Activated naive CD8-positive, alpha-beta T cell (primary cell): ENCODE data around the gene STXBP5L.
"Not testable (repeated sequence)": the region's sequence is repeated elsewhere in the genome, so short reads cannot be mapped to it uniquely, and the experiment has no call there.

ENCODE experiments used
- H3K27ac Mint-ChIP-seq: one replicate; pipeline ENCODE4 v1.8.0; 2021; ENCODE audit warnings: mixed read lengths
- H3K27me3 Mint-ChIP-seq: one replicate; pipeline ENCODE4 v1.8.0; 2021; ENCODE audit warnings: mixed read lengths
- H3K36me3 Mint-ChIP-seq: one replicate; pipeline ENCODE4 v1.8.0; 2021; ENCODE audit warnings: mixed read lengths
- H3K4me1 Mint-ChIP-seq: one replicate; pipeline ENCODE4 v1.8.0; 2021; ENCODE audit warnings: low read depth, mixed read lengths
- H3K4me3 Mint-ChIP-seq: one replicate; pipeline ENCODE4 v1.8.0; 2021; ENCODE audit warnings: mild to moderate bottlenecking, mixed read lengths
- H3K9me3 Mint-ChIP-seq: one replicate; pipeline ENCODE4 v1.8.0; 2021; ENCODE audit warnings: low read depth, mixed read lengths

The STXBP5L gene

DNA sequence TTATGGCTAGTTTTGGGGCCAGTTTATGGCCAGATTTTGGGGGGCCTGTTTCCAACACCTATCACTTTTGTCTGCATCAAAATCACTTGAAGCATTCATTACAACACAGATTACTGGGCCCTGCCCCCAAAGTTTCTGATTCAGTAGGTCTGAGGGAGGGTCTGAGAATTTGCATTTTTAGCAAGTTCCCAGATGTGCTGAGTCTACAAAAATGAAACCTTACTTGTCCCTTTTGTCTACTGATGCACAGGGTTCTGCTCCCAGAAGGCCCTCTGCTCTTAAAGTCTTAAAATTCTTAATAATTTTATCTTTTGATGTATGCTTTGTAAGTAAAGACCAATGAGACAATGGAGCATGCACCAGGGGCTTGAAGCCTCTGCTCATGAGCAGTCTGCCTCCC is 491.8 kb downstream of the STXBP5L start:
- no peaks in the 10 kb centered on the region for H3K4me1 Mint-ChIP-seq
- no peak overlapping the region for H3K4me3 Mint-ChIP-seq
- peaks cover 9% of the 10 kb centered on the region for H3K27me3 Mint-ChIP-seq
- no peak overlapping the region for H3K27ac Mint-ChIP-seq
- H3K36me3 Mint-ChIP-seq: no peaks in the 10 kb centered on the region
- H3K9me3 Mint-ChIP-seq: no peaks in the 10 kb centered on the region

DNA sequence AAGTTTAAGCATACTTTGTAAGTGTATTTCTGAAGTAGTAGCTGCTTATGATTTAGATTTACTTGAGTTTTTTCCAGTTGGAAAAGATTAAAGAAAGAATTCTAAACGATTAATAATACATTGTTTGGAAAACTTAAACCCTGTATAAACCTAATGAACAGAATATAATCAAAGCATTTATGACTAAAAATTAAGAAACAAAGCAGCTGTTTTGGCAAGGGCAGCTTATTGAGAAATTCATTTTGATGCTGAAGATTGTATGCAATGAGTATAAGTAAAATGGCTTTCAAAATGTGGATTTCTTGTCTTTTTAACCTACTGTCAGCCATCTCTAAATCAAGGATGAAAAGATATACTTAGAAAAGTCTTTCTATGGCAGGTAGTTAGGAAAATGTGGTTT is 497.6 kb downstream of the STXBP5L start:
- Mint-ChIP-seq H3K9me3 (no peaks in the 10 kb centered on the region), H3K27ac (no peak overlapping the region), H3K4me1 (no peaks in the 10 kb centered on the region)

DNA sequence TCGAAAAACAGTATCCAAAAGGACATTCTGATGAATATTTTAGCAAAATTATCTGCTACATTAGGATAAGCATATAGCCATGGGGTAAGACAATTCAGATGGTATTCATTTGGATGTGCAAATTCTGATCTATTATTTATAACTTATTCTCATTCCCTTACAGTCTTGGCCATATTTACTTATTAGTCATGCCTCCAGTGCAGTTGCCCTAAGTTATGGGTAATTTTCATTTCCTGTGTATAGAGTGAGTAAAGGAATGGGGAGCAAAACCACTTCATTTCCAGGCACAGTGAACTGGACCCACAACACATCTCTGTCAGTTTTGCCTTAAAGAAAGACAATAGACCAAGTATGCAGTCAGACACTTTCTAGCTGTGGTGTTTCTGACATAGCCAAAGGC is 503.5 kb downstream of the STXBP5L start:
- no peaks in the 10 kb centered on the region for H3K9me3 Mint-ChIP-seq
- H3K4me3 Mint-ChIP-seq: no peak overlapping the region
- H3K27me3 Mint-ChIP-seq: peaks cover 1% of the 10 kb centered on the region
- H3K4me1 Mint-ChIP-seq: no peaks in the 10 kb centered on the region
- no peak overlapping the region for H3K27ac Mint-ChIP-seq
- H3K36me3 Mint-ChIP-seq: no peaks in the 10 kb centered on the region

More for the DNA sequence above, 497.6 kb downstream of the STXBP5L start:
- Mint-ChIP-seq H3K36me3 (no peaks in the 10 kb centered on the region), H3K27me3 (no peaks in the 10 kb centered on the region), H3K4me3 (no peak overlapping the region)

DNA sequence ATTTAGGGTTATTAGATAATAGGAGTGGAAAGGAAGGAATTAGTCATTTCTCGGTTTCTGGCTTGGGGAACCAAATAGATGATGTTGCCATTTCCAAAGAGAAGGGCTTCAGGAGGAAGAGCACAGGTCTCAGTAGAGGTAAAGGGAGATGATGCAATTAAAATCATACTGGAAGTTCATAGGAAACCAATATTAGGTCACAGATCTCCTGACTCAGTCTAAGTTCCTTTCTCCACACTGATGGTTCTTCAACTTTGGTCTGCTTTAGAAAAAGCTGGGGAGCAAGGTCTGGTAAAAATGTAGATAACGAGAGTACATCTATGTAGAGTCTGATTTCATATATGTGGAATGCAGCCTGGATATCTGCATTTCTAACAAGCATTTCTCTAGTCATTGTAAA is 506.9 kb downstream of the STXBP5L start:
- Mint-ChIP-seq H3K4me3 (no peak overlapping the region), H3K27me3 (peaks cover 1% of the 10 kb centered on the region), H3K9me3 (no peaks in the 10 kb centered on the region), H3K36me3 (no peaks in the 10 kb centered on the region), H3K4me1 (no peaks in the 10 kb centered on the region), H3K27ac (no peak overlapping the region)

DNA sequence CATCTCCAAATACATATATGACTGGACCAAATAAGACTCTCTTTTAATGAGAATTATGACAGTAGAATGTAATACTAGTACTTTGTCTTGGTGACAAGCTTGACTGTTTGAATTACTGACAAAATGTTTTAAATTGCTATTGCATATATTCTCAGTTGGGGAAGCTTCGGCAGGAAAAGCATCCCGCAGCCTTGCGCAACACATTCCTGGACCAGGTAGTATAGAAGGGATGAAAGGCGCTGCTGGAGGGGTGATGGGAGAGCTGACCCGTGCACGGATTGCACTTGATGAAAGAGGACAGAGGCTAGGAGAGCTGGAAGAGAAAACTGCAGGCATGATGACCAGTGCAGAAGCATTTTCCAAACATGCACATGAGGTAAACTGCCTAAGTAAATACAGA is 510.2 kb downstream of the STXBP5L start:
- peaks cover 1% of the 10 kb centered on the region for H3K27me3 Mint-ChIP-seq
- no peaks in the 10 kb centered on the region for H3K36me3 Mint-ChIP-seq
- H3K9me3 Mint-ChIP-seq: no peaks in the 10 kb centered on the region
- H3K4me1 Mint-ChIP-seq: no peaks in the 10 kb centered on the region
- H3K4me3 Mint-ChIP-seq: no peak overlapping the region
- H3K27ac Mint-ChIP-seq: no peak overlapping the region

DNA sequence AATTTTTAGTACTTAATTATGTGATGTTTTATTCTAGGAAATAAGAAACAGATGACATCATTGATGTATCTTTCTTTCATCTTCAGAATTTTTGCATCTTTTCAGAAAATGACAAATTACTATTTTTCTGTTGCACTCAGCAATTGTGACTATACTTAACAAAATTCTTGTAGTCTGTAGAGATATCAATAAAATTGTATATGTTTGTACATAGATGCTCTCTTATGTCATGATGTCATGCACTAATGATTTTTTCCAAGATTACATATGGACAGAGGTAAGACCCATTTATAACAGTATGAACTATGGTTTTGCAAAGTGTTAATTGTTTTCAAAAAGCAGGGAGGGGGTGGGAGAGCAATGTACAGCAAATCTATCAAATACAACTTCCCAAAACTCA is 516.5 kb downstream of the STXBP5L start:
- no peaks in the 10 kb centered on the region for H3K9me3 Mint-ChIP-seq
- H3K27ac Mint-ChIP-seq: no peak overlapping the region
- no peaks in the 10 kb centered on the region for H3K27me3 Mint-ChIP-seq
- no peaks in the 10 kb centered on the region for H3K4me1 Mint-ChIP-seq
- H3K36me3 Mint-ChIP-seq: peaks cover 2% of the 10 kb centered on the region
- no peak overlapping the region for H3K4me3 Mint-ChIP-seq

DNA sequence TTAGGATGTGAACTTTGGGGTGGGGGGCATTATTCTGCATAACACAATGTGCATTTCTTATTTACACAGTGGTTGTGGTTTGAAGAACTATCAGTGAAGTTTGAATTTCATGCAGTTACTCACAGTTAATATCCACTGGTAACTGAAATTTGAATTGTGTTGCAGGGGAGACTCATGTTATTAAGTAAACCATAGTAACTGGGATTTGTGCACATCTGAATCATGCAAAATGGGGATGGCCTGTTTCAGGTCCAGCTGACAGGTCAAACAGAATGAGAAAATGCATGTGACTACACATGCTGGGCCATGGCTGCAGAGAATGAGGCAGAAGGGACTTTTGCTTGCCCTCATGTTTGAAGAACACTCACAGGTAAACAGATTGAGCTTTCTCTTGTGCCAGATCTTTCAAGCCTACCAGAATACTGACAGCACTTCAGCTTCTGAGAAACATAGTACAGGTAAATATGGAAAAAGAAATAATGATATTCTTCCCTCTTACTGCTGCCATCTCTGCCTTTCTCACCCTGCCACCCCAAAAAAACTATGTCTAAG is 522.7 kb downstream of the STXBP5L start:
- Mint-ChIP-seq H3K9me3 (no peaks in the 10 kb centered on the region), H3K36me3 (peaks cover 5% of the 10 kb centered on the region), H3K27ac (no peak overlapping the region), H3K4me3 (no peak overlapping the region), H3K4me1 (peaks cover 14% of the 10 kb centered on the region), H3K27me3 (no peaks in the 10 kb centered on the region)

DNA sequence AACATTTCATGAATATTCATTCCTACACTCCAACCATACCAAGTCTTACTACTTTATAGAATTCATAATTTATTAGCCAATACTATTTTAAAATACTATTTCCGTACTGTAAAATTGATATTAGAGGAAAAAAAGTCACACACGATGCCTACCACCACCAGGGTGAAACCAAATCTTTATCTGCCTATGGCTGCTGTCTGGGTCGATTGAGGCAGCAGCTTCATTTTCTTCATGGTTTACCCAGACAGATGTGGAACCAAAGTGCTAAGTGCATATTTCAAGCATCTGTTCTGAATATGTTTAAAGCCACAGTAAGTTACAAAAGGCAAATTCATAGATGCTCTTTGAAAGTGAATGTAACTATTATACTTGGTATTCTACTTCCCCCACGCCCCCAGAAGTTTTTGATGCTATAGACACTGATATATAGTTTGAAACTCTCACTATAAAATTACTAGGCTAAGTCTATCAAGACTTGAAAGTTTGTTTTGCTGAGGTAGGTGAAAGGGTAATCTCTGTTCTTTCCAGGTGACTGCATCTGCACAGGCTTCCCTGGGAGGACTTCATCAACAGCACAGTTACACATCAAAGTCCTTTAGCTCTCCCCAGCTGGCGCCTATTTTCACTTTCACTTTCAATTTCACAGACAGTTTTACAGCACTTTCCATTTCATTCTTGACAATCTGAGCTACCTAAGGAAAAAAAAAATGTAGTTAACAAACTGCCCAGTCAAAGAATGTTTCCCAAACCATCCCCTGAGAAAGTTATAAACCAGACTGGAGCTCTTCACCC is 523.9 kb downstream of the STXBP5L start:
- no peaks in the 10 kb centered on the region for H3K9me3 Mint-ChIP-seq

DNA sequence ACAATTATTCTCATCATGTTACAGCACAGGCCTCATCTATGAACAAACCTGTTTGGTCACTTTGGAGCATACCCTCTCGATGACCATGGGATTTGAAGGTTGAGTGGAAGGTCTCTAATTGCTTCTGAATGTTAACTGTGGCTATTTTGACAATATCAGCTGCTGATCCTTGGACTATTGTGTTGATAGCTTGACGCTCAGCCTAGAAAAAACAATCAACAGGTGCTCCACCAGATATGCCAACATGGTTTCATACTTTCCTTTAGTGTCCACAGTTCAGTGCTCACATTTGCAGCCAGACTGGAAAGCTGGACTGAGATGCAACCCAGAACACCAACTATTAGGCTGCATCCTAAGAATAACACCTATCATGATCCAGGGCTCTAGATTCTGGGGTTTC is 528.1 kb downstream of the STXBP5L start:
- H3K9me3 Mint-ChIP-seq: no peaks in the 10 kb centered on the region
- peaks cover 14% of the 10 kb centered on the region for H3K4me1 Mint-ChIP-seq
- no peaks in the 10 kb centered on the region for H3K27me3 Mint-ChIP-seq
- no peak overlapping the region for H3K4me3 Mint-ChIP-seq
- peaks cover 3% of the 10 kb centered on the region for H3K36me3 Mint-ChIP-seq
- H3K27ac Mint-ChIP-seq: no peak overlapping the region

More for the DNA sequence above, 523.9 kb downstream of the STXBP5L start:
- peaks cover 5% of the 10 kb centered on the region for H3K36me3 Mint-ChIP-seq
- peak overlapping the region; percentile 57 for H3K4me3 Mint-ChIP-seq
- no peaks in the 10 kb centered on the region for H3K27me3 Mint-ChIP-seq
- H3K27ac Mint-ChIP-seq: peak overlapping the region; percentile 9
- H3K4me1 Mint-ChIP-seq: peaks cover 14% of the 10 kb centered on the region

DNA sequence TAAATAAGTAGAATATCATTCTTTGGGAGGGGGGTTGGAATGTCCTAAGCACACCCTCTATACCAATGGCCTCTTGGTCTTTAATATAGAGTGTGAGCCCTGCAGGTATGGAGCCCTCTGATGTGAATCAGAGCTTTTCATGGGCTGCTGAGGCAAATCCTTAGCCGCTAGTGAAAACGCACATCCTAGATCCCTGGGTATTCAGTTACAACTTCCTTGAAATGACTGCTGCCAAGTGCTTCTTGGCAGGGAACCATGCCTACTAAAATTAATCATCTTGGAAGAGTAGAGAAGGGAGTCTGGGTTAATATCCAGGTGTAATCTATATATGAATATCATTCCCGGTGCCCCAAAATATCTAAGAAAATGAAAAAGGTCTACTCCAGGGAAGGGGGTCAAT is 528.6 kb downstream of the STXBP5L start:
- Mint-ChIP-seq H3K27ac (no peak overlapping the region), H3K9me3 (no peaks in the 10 kb centered on the region), H3K36me3 (peaks cover 3% of the 10 kb centered on the region), H3K4me1 (peaks cover 13% of the 10 kb centered on the region), H3K27me3 (no peaks in the 10 kb centered on the region), H3K4me3 (no peak overlapping the region)

DNA sequence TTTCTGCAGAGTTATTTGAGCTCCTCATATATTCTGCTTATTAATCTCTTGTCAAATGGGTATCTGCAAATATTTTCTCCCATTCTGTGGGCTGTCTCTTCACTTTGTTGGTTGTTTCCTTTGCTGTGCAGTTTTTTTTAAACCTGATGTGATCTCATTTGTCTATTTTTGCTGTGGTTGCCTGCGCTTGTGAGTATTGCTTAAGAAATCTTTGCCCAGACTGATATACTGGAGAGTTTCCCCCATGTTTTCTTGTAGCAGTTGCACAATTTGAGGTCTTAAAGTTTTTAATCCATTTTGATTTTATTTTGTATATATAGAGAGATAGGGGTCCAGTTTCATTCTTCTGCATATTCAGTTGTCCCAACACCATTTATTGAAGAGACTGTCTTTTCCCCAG is 535.5 kb downstream of the STXBP5L start:
- peaks cover 2% of the 10 kb centered on the region for H3K36me3 Mint-ChIP-seq
- H3K4me1 Mint-ChIP-seq: no peaks in the 10 kb centered on the region
- no peak overlapping the region for H3K4me3 Mint-ChIP-seq
- H3K27me3 Mint-ChIP-seq: no peaks in the 10 kb centered on the region
- no peaks in the 10 kb centered on the region for H3K9me3 Mint-ChIP-seq
- H3K27ac Mint-ChIP-seq: no peak overlapping the region

DNA sequence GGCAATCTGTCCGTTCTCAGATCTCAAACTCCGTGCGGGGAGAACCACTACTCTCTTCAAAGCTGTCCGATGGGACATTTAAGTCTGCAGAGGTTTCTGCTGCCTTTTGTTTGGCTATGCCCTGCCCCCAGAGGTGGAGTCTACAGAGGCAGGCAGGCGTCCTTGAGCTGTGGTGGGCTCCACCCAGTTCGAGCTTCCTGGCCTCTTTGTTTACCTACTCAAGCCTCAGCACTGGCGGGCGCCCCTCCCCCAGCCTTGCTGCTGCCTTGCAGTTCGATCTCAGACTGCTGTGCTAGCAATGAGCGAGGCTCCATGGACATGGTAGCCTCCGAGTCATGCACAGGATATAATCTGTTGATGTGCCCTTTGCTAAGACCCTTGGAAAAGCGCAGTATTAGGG is 543.7 kb downstream of the STXBP5L start:
- H3K9me3 Mint-ChIP-seq, H3K4me3 Mint-ChIP-seq, H3K27ac Mint-ChIP-seq, H3K4me1 Mint-ChIP-seq, H3K27me3 Mint-ChIP-seq, H3K36me3 Mint-ChIP-seq: not testable (repeated sequence)

DNA sequence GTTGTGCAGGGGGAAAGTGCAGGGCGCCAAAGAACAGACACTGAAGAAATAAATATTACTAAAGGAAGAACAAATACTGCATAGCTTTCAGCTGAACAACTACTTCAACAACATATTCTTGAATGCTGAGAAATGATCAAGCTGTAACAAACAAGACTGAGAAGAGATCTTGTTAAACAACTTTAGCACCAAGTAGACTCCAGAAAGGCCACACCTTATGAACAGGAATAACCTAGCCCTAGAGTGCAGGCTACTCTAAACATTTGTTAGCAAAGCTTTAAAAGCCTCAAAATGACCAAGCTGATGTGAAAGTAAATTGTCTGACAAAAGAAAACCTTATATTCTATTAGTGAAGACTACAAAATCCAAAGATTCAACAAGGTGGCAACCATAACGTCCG is 554.6 kb downstream of the STXBP5L start:
- Mint-ChIP-seq H3K9me3 (no peaks in the 10 kb centered on the region), H3K36me3 (peaks cover 10% of the 10 kb centered on the region), H3K27me3 (no peaks in the 10 kb centered on the region), H3K4me3 (no peak overlapping the region), H3K4me1 (no peaks in the 10 kb centered on the region), H3K27ac (no peak overlapping the region)

DNA sequence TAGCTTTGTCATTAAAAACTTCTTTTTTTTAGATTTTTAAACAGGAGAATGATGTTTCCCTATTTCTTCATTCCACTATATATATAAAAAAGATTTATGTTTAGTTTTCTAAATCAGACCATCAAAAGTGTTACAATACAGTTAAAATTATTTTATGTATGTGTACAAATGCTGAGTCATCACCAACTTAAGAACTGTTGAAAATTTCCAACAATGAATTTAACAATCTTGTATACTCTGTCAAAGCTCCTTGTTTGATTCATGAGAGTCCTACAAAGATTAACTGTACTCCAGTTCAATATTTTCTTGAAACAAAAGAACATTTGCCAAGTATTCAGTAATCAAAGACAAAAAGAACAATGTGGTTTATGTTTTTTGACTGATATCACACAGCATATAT is 555.7 kb downstream of the STXBP5L start:
- Mint-ChIP-seq H3K4me3 (no peak overlapping the region), H3K4me1 (no peaks in the 10 kb centered on the region), H3K27ac (no peak overlapping the region), H3K27me3 (no peaks in the 10 kb centered on the region), H3K9me3 (no peaks in the 10 kb centered on the region), H3K36me3 (peaks cover 10% of the 10 kb centered on the region)

DNA sequence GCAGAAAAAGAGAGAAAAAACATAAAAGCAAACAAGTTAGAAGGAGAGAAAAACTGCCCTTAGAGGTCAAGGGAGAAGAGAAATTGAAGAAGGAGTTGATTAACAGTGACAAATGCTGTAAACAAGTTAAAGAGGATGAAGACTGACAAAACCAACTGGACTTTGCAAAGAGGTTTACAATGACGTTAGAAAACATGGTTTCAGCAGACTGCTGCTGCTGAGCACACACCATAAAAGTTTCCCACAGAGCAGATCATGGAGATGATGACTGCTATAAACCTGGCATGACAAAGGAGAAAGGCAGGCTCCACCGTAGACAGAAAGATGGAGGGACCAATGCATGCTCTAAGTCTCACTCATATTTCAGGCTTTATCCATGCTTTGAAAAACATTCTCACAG is 559.1 kb downstream of the STXBP5L start:
- Mint-ChIP-seq H3K9me3 (no peaks in the 10 kb centered on the region), H3K36me3 (peaks cover 10% of the 10 kb centered on the region), H3K4me1 (no peaks in the 10 kb centered on the region), H3K4me3 (no peak overlapping the region), H3K27ac (no peak overlapping the region), H3K27me3 (no peaks in the 10 kb centered on the region)

DNA sequence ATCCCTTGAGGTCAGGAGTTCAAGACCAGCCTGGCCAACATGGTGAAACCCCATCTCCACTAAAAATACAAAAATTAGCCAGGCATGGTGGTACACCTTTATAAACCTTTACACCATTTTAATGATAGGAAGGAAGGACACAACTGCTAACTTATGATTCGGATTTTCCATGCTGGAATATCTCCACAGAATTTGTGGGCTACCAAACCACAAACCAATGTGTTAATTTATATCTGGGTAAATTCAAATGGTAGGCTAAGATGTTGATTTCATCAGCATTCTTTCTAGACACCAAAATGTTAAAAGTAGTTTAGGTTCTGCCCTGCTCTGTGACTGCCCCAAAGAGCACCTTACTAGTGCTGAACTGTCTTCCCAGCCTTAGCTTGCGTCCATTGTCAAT is 565.0 kb downstream of the STXBP5L start:
- Mint-ChIP-seq H3K36me3 (peaks cover 2% of the 10 kb centered on the region), H3K4me3 (no peak overlapping the region), H3K9me3 (no peaks in the 10 kb centered on the region), H3K27ac (no peak overlapping the region), H3K27me3 (no peaks in the 10 kb centered on the region), H3K4me1 (no peaks in the 10 kb centered on the region)
